AG08396 (cell line): ENCODE data around the gene ANXA2.
"Not testable (repeated sequence)": the region's sequence is repeated elsewhere in the genome, so short reads cannot be mapped to it uniquely, and the experiment has no call there.

Experiments
- DNase-seq: peaks from one replicate; pipeline ENCODE4 v3.0.0; 2012; ENCODE audit warnings: low spot score, mixed read lengths

The ANXA2 gene

DNA sequence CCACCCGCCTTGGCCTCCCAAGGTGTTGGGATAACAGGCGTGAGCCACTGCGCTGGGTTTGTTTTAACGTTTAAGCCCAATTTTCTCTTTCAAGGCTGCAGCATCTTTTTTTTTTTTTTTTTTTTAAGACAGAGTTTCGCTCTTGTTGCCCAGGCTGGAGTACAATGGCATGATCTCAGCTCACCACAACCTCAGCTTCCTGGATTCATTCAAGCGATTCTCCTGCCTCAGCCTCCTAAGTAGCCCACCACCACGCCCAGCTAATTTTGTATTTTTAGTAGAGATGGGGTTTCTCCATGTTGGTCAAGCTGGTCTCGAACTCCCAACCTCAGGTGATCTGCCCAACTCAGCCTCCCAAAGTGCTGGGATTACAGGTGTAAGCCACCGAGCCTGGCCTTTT lies 12.6 kb upstream of the ANXA2 start:
- not testable (repeated sequence) for DNase-seq

GRCh38 chr15:60408463-60408981 lies 10.7 kb upstream of the ANXA2 start:
- DNase-seq = peak; percentile 37

- peak; percentile 75 for DNase-seq
These were observed 9.6 kb upstream of the ANXA2 start for GRCh38 chr15:60407415-60407805.

DNA sequence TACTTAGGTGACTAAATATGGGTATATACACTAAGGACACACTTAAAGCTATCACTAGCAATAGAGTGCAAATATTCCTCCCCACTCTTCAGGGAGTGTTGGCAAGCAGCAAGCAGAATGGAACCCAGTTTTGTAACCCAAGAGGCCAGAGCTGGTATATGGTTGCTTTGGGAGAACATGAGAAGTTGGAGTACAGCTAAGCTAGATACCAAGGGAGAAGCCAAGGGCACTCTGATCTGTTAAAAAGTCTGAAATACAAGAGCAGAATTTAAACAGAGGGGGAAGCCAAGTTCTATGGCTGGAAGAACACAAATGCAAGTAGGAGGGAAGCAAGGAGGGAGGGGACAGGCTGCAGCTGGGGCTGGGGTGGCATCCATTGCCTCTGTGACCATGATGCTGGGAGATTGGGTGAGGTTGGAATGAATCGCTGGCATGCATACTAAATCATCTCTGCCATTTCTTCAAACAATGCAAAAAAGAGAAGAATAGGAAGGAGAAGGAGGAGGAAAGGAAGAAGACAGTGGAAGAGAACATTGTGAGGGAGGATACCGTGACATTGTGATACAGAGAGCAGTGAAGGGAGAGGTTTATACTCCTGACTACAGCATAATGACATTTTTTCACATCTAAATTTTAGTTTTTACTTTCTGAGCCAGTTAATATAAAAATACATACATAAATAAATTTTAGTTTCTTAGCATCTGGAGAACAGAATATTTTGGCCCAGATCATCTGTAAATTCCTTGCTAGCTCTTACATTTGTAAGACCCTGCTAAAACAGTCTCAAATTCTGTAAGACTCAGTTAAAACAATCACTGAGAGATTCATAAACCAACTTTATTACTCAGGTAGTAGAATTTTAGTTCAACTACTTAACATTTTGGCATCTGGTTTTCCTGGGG lies 9.0 kb upstream of the ANXA2 start:
- DNase-seq = no peak

- no peak for DNase-seq
These were observed 7.6 kb upstream of the ANXA2 start for GRCh38 chr15:60405399-60405798.

- DNase-seq = not testable (repeated sequence)
These were observed 6.6 kb upstream of the ANXA2 start for GRCh38 chr15:60404351-60404750.

DNA sequence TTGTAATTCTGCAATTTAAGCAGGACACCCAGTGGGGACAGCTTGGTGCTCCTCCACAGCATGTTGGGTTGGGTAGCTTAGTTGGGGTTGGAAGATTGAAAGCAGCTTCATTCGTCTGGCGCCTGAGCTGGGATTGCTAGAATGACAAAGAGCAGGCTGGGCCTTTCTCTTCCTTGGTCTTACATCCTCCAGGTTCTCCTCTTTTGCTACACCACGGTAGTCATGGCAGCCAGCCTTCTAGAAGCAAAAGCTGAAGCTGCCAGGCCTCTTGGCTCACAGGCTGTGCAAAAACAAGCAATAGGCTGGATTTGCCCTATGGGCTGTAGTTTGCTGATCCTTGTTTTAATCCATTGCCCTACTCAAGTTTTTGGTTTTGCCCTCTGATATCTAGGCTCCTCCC lies 3.2 kb upstream of the ANXA2 start:
- DNase-seq = no peak

DNA sequence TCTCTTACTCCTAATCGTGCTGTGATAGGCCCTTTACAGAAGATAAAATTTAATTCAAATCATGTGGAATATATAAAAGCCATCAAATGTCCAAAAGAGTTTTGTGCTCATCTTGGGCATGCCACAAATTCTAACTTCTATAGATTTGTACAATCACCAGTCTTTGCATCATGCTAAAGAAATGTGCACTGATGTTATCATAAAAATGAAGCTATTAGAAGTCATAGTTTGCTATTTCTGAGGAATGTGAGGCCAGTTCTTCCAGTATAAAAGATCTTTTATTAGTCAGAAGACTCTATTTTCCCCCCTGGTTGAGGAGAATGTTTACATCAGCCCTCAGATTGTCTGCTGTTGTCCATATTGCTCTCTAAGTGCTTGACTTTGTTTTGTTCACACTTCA lies 2.1 kb upstream of the ANXA2 start:
- DNase-seq = no peak

- DNase-seq = no peak
These were observed 1.6 kb upstream of the ANXA2 start for GRCh38 chr15:60399246-60399915.

GRCh38 chr15:60396958-60397771 lies 621 bp downstream of the ANXA2 start:
- DNase-seq = peak; percentile 57

- DNase-seq = no peak
These were observed 1.2 kb downstream of the ANXA2 start for GRCh38 chr15:60396560-60396957.

DNA sequence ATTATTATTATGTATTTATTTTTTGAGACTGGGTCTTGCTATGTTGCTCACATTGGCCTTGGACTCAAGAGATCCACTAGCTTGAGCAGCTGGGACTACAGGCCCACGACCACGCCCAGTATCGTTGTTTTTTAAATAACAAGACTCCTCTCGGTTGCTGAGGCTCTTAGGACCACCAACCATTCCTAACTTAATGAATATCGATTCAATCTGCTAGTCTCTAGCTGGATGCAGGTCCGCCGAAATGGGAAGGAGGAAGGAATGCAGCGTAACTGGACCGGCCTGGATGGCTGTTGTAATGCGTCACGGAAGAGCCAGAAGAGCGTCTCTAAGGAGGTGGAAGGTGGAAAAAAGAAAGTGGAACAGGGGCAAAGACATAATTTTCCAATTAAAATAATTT lies 1.7 kb downstream of the ANXA2 start:
- no peak for DNase-seq

DNA sequence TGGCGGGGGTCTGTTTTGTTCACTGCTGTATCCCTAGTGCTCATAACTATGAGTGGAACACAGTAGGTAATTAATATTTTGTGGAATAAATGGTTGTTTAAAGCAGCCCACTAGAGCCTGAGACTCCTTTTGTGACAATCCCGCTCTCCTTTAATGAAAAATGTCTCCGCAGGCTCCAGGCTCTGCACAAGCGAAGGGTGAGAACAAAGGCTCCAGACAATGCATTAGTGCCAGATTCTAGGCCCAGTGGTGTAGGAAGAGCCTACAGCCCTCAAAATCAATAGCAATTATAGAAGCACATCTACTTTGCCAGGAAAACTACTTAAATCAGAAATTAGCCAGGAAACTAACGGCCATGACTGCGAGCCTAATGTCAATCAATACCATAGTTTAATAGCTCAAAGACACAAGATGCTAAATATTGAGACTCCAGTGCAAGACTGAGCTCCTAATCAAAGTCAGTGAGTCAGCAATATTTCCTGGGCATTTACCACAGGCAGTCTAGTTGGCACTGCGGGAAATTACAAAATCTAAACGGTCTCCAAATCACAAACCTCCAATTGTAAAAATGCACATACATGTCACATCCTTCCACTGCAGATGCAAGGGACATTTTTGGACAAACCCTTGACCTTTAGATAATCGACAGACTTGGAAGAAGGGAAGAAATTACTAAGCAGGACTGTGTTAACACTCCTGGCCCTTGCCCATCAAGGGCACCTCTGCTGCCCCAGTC lies 2.3 kb downstream of the ANXA2 start:
- DNase-seq = no peak

DNA sequence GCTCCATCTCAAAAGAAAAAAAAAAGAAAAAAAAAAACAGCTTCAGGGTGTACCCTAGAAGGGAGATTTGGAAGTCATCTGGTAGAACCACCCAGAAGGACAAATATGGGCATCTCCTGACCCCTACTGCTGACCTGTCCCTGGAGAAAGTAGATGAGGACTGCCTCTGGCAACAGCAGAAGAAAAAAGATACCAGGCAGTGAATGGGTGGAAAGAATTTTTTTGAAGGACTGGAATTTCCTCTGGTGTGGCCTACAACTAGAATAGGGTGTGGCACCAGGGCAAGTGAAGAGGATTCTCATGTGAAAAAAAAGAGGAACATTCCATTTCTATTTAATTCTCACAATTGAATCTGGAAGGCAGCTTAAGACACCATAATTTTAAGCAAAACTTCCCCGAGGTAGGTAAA lies 3.1 kb downstream of the ANXA2 start:
- DNase-seq = no peak

- peak; percentile 73 for DNase-seq
These were observed 4.6 kb downstream of the ANXA2 start for GRCh38 chr15:60392986-60393790.

DNA sequence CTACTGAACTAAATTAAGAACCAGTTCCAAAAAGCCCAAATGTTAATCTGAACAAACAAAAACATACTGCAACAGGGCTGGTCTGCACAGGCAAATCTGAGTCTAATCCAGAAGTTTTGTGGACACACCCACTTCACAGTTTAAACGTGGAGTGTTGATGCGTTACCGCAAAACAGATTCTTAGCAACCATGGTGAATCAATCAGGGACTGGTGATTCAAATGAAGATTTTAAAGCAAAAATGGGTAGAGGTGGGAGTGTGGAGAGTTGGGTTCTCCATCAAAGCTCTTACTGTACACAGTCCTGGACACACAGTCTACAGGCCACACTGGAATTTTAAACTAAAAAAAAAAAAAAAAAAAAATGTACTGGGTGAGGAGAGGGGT lies 5.2 kb downstream of the ANXA2 start:
- peak; percentile 28 for DNase-seq

DNA sequence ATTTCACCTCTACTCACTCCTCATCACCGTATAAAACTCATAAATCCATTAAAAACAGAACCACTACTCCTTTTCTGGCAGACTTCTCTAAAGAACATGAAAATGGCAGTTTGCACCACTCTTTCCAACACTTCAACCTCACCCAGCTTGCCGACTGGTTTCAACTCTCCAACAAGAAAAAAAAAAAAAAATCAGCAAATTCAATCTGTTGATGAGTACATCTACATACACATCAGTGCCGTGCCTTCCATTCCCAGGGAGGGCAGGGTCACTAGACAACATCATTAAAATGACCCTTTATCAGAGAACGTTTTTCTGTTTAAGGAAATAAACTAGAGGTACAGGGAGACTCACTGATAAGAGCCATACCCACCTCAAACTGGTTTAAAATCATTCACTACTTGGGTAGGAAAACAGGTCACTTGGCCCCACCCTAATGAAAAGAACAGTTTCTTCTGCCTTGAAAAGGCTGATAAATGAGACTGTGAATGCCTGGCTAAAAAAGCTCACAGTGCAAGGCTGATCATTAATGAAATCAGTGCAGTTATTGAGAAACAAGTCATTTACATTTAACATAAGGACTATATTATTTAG lies 6.0 kb downstream of the ANXA2 start:
- DNase-seq = no peak

DNA sequence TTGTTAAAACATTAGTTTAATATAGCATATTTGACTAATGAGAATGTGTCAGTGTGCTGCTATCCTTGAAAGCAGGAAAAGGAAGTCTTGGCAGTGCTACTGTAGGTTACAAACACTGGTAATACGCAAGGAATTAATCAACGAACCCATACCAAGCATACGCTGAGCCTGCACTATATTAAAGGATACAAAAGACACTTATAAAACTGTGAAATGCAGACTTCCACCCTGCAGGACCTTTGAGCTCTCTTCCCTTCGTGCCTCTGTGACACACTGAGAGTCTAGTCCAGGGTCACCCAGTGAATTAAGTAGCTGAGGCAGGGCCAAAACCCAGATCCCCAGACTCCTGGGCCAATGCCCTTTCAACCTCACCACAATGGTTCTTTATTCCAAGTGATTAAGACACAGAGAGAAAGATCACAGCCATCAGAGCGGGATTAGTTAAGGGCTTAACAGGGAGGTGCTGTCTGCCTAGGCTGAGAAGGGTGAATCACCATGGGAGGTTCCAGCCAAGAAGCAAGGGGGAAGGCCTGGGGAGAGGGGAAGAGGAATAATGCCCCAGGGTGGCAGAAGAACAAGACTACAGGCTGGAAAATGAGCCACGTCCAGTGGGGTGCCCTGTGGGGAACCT lies 6.8 kb downstream of the ANXA2 start:
- peak; percentile 63 for DNase-seq

- no peak for DNase-seq
These were observed 7.6 kb downstream of the ANXA2 start for GRCh38 chr15:60390231-60390630.
